GM12872 (cell line): ENCODE measurements around the gene SRRT.

Source experiments
- TF ChIP-seq, protein P1 (sequence below): IDR thresholded peaks from 3 replicates; pipeline ENCODE4 v1.5.1; 2011; ENCODE audit warnings: low read depth, mild to moderate bottlenecking, low read length, moderate library complexity; ENCODE audit not compliant: insufficient read depth

Gene SRRT

DNA sequence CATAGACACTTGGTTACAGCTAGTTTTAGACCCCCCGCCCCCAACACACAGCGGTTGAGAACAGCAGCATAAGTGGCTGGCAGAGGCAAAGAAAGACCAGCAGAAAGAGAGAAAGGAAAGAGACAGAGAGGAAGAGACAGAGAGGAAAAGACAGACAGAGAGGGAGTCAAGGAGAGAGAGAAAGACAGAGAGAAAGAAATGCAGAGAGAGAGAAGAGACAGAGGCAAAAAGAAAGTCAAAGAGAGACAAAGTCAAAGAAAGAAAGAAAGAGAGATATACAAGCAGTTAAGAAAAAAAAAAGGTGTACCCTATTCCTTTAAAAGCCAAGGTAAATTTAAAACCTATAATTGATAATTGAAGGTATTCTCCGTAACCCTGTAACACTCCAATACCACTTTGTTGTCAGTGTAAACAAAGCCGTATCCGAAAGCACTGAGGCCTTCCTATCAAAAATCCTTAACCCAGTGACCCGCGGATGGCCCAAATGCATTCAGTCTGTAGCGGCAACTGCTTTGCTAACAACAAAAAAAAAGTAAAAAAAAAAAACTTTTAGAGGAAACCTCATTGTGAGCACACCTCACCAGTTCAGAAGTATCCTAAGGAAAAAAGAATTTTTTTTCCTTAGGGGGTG, 34.3 kb upstream of the SRRT start:
- TF ChIP-seq, protein P1, sequence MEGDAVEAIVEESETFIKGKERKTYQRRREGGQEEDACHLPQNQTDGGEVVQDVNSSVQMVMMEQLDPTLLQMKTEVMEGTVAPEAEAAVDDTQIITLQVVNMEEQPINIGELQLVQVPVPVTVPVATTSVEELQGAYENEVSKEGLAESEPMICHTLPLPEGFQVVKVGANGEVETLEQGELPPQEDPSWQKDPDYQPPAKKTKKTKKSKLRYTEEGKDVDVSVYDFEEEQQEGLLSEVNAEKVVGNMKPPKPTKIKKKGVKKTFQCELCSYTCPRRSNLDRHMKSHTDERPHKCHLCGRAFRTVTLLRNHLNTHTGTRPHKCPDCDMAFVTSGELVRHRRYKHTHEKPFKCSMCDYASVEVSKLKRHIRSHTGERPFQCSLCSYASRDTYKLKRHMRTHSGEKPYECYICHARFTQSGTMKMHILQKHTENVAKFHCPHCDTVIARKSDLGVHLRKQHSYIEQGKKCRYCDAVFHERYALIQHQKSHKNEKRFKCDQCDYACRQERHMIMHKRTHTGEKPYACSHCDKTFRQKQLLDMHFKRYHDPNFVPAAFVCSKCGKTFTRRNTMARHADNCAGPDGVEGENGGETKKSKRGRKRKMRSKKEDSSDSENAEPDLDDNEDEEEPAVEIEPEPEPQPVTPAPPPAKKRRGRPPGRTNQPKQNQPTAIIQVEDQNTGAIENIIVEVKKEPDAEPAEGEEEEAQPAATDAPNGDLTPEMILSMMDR, result no peak

DNA sequence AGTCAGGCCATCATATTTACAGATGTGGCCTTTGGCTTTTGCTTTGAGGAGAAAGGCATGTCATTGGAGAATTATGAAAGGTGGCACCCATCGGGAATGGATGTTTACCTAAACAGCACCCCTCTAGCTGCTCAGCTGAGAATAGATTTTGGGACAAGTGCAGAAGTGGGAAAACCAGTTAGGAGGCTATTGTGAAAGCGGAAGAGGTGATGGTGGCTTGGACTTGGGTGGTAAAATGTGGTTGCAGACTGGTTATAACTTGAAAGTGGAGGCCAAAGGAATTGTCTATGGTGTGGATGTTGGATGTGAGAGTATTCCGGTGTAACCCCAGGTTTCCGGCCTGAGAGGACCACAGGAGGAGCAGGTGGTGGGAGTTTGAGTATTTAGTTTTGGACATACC, 27.5 kb upstream of the SRRT start:
- TF ChIP-seq, protein P1, result no peak

DNA sequence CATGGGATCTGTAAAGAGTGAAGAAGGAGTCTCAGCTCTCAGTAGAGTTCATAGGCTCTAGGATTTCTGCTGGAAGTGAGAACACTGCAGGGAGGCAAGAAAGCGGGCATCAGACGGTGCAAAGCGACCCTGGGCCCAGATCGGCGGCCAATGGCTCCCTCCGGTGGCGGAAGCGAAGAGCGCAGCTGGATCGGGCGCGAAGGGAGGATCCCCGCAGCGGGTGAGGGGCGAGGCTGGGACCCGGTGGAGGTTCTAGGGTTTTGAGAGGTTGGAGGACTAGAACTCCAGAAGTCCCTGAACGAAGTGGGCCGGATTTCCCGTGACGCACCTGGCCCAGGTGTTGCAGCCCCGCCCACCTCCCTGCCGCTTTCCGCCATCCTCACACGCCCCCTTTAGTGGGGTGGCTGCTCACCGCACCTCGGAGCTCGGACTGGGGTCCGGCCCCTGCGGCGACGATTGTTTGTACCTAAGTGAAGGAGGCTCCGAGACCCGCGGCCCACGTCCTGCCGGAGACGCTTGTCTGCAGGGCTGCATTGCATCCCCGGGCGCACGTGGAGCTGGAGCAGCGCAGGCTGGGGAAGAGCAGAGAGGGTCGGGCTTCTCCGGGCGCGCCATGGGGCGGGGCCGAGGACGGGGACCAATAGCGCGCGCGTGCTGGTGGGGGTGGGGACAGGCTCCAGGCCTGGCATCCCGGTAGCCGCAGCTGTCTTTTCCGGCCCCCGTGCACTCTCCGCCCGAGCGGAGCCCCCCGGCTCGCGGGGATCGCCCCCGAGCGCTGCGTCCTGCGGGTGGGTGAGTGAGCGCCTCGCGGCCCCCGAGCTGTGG, 22.6 kb upstream of the SRRT start, which contains the start of gene SLC12A9:
TSS of gene SLC12A9 (plus strand) at position 666 of the 825 bp plus-strand sequence. CDS start 1,485 bp downstream, outside the sequence.
- TF ChIP-seq, protein P1, result peak; percentile 90

DNA sequence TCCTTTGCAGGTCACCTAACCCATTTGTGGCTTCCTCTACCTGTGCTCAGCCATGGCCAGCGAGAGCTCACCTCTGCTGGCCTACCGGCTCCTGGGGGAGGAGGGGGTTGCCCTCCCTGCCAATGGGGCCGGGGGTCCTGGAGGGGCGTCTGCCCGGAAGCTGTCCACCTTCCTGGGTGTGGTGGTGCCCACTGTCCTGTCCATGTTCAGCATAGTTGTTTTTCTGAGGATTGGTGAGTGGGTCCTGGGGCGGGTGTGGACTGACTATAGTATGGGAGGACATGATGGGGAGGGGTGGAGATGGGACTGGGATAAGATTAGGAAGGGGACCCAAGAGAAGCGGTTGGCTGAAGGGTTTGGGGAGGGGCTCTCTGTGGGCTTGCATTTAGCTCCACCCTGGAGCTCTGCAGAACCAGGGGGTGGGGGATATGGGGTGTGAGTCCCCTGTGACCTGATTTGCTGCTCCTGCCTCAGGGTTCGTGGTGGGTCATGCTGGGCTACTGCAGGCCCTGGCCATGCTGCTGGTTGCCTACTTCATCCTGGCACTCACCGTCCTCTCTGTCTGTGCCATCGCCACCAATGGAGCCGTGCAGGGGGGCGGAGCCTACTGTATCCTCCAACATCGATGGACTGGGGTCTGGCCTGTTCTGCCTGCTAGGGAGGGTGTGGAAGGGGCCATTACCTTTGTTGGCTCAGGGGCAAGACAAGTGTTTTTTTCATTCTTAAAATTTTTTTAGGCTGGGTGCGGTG, 20.6 kb upstream of the SRRT start:
- TF ChIP-seq, protein P1, result no peak

DNA sequence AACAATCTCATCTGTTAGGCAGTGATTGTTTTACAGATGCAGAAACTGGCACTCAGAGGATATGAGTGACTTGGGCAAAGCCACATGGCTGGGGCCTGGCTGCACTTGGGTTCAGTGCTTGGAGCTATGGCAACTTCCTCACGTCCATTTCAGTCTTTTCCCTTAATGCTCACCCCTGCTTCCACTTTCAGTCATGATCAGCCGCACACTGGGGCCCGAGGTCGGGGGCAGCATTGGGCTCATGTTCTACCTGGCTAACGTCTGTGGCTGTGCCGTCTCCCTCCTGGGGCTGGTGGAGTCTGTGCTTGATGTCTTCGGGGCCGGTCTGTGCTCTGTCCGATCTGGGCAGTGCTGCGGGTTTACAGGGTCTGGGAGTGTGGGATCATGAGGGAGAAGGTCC, 19.4 kb upstream of the SRRT start:
- TF ChIP-seq, protein P1, result no peak

DNA sequence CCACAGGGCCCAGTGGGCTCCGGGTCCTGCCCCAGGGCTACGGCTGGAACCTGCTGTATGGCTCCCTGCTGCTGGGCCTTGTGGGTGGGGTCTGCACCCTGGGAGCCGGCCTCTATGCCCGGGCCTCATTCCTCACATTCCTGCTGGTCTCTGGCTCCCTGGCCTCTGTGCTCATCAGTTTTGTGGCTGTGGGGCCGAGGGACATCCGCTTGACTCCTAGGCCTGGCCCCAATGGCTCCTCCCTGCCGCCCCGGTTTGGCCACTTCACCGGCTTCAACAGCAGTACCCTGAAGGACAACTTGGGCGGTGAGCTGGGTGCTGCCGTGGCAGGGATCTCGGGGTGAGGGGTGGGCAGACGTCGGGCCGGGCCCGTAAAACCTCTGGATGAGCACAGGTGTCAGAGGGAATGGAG, 18.0 kb upstream of the SRRT start:
- TF ChIP-seq, protein P1, result no peak

DNA sequence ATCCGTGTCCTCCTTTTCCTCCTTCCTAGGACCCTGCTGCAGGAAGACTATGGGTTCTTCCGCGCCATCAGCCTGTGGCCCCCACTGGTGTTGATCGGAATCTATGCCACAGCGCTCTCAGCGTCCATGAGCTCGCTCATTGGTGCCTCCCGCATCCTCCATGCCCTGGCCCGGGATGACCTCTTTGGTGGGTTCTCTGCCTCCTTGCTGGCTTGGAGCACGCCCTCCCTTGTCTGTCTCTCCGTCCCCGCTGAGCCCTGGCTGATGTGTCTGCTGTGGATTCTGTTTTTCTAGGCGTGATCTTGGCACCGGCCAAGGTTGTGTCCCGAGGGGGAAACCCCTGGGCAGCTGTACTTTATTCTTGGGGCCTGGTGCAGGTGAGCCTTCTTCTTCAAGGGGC, 15.0 kb upstream of the SRRT start:
- TF ChIP-seq, protein P1, result no peak
